G401 (cell line): ENCODE results near the gene PWWP2B. TPM values are rescaled to one million over a fixed set of nuclear protein-coding genes. Genes with fewer than 3 reads are reported as not detected.
"Not testable (repeated sequence)": the region's sequence is repeated elsewhere in the genome, so short reads cannot be mapped to it uniquely, and the experiment has no call there.

ENCODE experiments used
- DNase-seq: peaks from one replicate; pipeline ENCODE4 v3.0.0-alpha.2; 2015; ENCODE audit warnings: low spot score
- in situ Hi-C: cut with HindIII; loops from 2 replicates; pipeline ENCODE4 v1.10.0; 2016; ENCODE audit warnings: low sequenced_read_pairs, mixed read lengths
- total RNA-seq: library from RNA; depleted of rRNA; stranded (reverse); fragments of >200 nt; shearing (Covaris generic); gene quantifications from 2 replicates; pipeline ENCODE4 v1.2.3, GENCODE V29; 2014

Gene PWWP2B
- total RNA-seq, 1 experiment from 2014 or later, result 24.5 TPM

DNA sequence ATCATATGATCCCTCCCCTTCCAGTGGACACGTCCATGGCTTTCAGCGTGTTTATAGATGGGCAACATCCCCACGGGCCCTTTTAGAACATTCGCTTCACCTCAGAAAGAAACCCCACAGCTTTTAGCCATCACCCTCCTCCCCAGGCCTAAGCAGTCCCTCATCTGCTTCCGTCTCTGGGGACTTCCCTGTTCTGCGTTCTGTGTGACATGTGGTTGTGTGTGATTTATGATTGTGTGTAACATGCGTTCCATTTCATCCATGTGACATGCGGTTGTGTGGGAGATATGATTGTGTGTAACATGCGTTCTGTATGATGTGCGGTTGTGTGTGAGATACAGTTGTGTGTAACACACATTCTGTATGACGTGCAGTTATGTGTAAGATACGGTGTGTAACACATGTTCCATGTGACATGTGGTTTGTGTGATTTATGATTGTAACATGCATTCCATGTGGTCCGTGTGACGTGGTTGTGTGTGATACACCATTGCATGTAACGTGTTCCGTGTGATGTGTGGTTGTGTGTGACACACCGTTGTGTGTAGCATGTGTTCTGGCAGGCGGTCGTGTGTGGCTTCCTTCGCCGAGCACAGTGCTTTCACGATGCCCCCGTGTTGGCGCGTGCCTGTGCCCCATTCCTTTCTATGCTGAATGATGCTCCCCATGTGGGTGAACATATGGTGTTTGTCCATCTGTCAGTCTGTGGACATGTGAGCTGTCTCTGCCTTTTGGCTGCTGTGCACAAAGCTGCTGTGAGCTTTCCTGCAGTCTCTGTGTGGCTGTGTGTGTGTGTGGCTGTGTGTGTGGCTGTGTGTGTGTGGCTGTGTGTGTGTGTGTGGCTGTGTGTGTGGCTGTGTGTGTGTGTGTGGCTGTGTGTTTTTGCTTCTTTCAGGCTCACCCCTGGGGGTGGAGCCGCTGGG is 26.2 kb downstream of the PWWP2B start:
- in situ Hi-C loops, result no loop called here
- peak; percentile 24 for DNase-seq

DNA sequence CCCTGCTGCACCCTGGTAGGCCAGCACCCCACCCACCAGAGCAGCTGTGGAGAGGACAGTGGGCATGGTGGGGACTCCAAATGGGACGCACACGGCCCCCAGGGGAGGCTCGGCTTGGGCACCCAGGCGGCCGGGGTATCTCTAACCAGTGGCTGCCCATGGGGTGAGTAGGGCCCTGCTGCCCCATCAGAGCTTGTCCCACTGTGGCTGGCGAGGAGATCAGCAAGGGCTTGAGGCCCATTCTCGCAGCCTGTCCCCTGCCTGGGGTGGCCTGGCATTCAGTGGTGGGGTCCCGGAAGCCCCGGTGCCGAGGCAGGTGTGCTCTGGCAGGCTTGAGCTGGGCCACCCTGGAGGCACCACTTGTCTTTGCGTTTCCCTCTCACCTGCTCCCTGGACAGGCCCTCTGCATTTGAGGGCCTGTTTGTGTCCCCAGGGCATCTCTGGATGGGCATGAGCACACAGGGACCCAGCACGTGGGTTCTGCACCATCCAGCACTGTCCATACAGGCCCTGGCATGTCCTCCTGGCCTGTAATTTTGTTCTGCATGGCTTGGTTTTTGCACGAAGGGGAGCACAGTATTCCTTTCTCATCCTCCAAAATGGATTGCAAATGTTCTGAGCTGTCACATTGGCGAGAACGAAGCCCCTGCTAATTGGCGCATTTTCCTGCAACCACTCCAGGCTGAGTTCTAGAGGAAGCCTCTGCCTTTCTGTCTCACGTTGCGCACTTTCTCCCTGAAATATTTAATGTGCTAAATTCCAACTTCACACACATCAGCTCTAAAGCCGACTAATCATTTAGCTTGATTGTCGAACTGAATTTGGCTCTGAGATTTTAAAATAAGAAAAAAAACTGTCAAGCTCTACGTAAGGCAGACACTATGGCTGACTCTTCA is 27.2 kb downstream of the PWWP2B start:
- DNase-seq, result no peak
- in situ Hi-C loops, result no loop called here

DNA sequence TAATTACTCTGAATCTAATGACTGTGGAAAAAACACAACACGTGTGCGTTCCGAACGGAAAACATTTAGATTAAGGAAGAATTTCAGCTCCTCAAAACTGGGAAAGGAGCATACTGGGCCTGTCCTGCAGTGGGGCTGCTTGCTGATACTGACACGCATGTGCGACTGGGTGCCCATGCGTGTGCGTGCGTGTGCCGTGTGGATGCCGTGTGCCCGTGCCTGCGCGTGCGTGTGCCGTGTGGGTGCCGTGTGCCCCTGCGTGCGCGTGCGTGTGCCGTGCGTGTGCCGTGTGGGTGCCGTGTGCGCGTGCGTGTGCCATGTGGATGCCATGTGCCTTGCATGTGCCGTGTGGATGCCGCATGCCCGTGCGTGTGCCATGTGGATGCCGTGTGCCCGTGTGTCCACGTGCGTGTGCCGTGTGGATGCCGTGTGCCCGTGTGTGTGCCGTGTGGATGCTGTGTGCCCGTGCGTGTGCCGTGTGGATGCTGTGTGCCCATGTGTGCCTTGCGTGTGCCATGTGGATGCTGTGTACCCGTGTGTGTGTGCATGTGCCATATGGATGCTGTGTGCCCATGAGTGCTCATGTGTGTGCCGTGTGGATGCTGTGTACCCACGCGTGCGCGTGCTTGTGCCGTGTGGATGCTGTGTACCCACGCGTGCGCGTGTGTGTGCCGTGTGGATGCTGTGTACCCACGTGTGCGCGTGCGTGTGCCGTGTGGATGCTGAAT is 28.2 kb downstream of the PWWP2B start:
- DNase-seq, result no peak

DNA sequence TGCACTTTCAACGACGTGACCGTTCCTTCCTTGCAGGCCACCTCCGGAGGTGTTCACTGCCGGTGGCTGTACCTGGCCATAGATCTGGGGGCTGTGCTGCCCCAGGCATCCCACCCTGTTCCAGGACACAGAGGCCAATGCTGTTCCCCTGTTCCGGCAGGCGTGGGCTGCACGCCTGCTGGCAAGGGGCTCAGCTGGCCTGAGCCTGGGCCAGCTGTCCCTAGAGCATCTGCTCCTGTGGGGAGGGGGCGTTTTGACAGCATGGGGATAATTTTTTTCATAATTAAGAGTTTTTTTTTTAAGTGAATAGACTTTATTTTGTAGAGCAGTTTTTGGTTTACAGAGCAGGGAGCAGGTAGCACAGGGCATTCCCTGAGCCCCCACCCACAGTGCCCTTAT is 28.8 kb downstream of the PWWP2B start:
- no peak for DNase-seq

More for the DNA sequence above, 28.2 kb downstream of the PWWP2B start:
- in situ Hi-C loops, result no loop called here

DNA sequence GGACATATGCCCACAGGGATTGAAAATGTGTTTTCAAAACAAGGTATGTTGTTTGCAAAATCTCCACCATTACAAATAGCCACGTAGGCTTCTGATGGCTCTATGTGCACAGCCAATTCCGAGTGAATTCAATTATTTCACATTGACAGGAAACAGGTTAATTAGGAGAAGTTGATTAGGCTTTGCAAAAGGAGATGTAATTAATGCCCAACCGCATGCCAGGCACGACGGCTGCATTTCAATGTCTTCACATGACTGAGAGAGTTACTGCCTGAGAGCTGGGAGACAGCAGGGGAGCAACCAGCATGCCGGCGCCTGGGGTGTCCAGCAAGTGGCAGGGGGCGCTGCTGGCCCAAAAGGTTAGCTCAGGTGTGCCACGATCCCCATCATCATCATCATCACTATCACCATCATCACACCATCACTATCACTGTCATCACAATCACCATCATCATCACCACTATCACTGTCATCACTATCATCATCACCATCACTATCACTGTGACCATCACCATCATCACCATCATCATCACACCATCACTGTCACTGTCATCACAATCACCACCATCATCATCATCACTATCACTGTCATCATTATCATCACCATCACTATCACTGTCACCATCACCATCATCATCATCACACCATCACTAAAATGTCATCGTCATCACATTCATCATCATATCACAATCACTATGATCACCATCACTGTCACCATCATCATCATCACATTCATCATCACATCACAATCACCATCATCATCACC is 30.2 kb downstream of the PWWP2B start:
- no peak for DNase-seq
- in situ Hi-C loops, result no loop called here

More for the DNA sequence above, 28.8 kb downstream of the PWWP2B start:
- in situ Hi-C loops, result no loop called here

DNA sequence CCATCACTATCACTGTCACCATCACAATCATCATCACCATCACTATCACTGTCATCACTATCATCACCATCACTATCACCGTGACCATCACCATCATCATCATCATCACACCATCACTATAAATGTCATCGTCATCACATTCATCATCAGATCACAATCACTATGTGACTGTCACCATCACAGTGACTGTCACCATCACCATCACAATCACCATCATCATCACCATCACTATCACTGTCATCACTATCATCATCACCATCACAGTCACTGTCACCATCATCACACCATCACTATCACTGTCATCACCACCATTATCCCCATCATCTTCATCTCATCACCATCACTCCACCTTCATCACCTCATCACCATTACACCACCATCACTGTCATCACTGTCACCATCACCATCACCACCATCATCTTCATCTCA is 31.0 kb downstream of the PWWP2B start:
- in situ Hi-C loops, result no loop called here

DNA sequence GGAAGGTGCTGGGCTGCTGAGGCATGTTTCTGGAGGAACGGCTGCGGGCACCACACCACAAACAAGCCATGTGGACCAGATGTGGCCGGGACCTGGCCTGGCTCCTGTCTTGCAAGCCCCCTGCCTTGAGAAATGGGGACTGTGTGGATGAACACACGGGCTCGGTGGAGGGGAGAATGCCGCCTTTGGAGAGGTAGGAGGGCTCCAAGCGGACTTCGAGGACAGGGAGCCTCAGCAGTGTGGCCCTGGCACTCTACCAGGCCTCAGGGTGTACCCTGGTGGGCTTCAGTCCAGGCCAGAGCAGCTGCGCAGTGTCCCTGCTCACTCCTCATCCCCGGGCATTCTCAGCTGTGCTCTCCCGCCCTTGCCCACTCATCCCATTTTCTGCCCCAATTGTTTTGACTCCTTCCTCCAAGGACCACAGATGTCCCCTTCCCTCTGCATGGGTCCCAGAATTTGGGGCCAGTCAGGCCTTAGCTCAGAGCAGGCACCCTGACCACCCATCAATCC is 31.5 kb downstream of the PWWP2B start:
- no peak for DNase-seq
- in situ Hi-C loops, result no loop called here

More for the DNA sequence above, 31.0 kb downstream of the PWWP2B start:
- no peak for DNase-seq

DNA sequence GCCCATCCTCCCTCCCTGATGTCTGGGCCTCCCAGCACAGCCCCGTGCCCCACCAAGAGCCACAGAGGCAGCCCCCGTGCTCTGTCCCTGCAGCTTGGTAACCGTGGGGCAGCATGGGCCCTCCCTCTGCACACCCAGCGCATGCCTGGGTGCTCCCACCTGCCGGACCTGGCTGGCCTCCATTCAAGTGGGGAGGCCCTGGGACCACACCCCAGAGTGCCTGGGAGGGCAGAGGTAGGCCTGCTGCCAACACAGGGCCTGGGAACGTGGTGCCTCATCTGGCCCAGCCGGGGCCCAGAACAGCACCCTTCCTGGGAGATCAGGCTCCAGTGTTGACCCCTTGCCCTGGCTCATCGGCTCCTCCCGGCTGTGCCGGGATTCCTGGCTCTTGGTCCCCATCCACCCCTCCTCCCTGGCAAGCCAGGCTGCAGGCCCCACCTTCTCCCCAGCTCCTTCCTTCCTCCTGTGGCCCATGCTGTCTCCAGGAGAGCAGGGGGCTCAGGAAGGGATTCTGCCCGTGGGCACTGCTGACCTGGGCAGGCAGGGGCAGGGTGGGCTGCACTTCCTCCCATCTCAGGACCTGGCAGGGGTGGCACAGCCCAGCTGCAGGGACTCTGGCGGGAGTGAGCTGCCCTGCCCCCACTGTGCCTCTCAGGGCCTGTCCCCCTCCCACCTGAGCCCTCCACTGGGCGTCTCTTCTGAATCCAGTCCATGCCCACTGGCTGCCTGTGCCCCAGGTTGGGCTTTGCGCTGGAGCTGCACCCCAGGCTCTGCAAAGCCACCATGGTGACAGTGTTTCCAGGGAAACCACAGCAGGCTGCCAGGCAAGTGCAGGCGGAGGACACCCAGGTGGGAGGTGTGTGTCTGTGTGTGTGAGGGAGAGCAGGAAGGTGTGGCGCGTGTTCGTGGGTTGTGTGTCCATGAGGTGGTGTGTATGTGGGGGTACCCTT is 32.6 kb downstream of the PWWP2B start:
- no peak for DNase-seq
- in situ Hi-C loops, result no loop called here

DNA sequence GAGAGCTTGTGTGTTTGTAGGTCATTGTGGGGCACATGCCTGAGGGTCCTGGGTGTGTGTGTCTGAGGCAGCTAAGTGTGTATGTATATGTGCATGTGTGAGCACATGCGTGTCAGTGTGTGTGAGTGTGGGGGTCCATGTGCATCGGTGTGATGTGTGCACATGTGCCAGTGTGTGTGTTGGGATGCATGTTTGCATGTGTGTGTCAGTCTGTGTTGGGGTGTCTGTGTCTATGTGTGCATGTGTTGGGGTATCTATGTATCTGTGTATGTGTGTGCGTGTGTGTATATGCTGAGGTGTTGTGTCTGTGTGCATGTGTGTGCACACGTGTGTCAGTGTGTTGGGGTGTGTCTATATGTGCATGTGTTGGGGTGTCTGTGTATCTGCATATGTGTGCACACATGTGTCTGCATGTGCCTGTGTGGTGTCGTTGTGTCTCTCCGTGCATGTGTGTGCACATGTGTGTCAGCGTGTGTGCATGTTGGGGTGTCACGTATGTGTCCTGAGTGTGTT is 33.3 kb downstream of the PWWP2B start:
- in situ Hi-C loops, result no loop called here
- no peak for DNase-seq

DNA sequence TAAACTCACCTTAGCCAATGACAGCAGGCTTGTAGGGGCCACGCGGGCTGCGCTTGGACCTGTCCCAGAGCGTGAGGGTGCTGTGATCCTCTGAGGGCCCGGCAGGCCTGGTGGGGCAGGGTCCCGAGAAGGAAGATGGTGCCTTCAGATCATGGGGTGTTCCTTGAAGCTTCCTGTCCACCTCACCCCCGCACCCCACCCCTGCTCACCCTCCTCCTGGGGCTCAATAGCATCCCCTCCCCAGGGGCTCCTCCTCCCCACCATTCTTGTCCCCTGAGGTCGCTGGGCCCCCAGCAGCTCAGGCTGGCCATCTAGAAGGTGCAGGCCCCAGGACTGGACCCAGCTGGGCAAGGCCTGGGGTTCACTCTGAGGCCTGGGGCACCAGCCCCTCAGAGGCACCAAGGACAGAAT is 33.9 kb downstream of the PWWP2B start:
- DNase-seq, result no peak
- in situ Hi-C loops, result no loop called here

DNA sequence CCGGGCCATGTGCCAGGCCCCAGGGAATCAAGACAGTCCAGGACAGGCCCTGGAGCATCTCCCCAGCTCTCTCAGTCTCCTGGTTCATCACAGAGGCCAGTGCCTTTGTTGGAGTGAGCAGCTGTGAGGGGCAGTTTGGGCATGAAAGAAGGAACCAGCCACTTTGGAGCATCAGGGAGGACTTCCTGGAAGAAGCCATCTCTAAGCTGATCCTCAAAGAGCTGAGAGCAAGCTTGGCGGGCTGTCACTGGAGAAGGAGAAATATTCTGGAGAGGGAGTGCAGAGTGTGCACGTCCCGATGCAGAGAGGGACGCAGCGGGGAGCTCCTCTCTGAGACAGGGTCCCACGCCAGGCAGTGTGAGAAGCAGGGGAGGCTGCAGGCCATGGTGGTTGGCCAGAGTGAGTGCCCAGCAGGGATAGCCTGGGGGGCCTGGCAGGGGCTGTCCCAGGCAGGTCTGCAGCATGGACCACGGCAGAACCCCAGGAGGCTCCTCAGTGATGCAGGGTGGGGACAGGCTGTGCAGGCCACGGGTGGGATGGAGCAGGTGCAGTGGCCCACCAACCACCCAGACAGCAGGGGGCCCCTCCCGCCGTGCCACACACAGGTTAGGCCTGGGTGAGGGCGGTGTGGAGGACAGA is 34.7 kb downstream of the PWWP2B start:
- in situ Hi-C loops, result no loop called here
- no peak for DNase-seq

DNA sequence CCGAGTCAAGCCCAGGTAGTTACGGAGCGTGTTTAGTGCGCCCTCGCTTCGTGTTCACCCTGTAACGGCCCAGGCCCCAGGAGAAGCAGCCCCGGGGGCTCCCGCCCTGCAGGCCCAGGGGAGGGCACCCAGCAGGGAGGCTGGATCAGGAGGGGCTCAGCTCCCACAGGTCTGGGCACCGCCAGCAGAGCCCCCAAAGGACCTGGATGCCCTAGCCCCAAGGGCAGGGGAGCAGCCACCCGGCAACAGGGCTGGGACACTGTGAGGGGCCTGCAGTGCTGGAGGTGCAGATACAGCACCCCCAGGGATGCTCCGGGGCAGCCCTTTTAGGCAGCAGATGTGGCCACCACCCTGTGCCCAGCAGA is 35.2 kb downstream of the PWWP2B start:
- in situ Hi-C loops, result no loop called here
- DNase-seq, result no peak

DNA sequence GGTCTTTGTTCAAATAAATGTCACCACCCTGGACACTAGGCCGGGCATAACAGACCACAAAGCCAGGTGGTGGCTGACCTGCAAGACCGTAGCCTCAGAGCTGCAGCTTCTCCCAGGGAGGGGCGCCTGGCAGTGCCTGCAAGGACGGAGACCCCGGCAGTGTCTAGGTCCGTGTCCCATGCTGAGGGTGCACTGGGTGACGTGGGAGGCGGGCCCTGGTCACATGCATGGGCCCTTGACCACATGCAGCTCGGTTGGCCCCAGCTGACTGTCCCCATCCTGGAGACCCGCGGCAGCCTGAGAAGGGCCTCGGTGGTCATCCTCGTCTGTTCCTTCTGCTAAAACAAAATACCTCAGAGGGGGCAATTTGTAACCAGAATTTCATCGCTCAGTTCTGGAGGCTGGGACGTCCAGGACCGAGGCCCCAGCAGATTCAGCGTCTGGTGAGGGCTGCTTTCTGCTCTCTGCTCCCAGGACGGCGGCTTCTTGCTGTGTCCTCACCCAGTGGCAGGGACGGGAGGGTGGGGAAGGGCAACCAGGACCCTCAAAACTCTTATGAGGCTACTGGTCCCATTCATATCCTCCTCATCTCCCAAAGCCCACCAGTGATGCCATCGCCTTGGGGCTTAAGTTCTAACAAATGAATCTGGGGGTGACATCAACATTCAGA is 36.8 kb downstream of the PWWP2B start:
- DNase-seq, result no peak
- in situ Hi-C loops, result no loop called here

DNA sequence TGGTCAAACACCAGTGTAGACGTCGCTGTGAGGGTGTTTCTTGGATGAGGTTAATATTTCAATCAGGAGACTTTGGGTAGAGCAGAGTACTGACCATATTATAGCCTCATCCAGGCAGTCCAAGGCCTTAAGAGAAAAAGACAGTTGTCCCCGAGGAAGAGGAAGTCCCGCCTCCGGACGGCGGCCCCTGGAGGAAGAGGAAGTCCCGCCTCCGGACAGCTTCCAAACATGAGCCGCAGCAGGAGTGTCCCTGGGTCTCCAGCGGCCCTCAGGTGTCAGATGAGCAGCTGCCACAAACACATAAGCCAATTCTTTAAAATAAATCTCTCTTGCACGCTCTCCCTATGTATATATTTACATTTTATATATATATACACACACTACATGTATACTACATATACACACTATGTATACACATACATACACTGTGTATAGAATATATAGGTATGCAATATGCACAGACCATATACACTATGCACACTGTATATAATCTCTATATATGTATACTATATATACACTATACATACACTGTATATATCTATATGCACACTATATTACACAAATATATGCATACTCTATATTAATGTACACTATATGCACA is 37.5 kb downstream of the PWWP2B start:
- in situ Hi-C loops, result no loop called here
- no peak for DNase-seq

DNA sequence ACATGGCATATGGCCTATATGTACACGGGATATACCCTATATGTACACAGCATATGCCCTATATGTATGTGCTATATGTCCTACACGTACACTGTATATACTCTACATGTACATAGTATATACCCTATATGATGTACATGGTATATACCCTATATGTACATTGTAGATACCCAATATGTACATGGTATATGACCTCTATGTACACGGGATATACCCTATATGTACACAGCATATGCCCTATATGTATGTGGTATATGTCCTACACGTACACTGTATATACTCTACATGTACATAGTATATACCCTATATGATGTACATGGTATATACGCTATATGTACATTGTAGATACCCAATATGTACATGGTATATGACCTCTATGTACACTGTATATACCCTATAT is 38.3 kb downstream of the PWWP2B start:
- in situ Hi-C loops, DNase-seq: not testable (repeated sequence)

DNA sequence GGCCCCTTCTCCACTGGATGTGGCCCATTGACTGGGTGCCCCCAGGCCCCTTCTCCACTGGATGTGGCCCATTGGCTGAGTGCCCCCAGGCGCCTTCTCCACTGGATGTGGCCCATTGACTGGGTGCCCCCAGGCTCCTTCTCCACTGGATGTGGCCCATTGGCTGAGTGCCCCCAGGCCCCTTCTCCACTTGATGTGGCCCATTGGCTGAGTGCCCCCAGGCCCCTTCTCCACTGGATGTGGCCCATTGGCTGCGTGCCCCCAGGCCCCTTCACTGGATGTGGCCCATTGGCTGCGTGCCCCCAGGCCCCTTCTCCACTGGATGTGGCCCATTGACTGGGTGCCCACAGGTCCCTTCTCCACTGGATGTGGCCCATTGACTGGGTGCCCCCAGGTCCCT is 39.1 kb downstream of the PWWP2B start:
- DNase-seq, in situ Hi-C loops: not testable (repeated sequence)
